K562 treated with DMSO at 1 percent for 48 hours (cell line): Measurements from ENCODE around the gene HUNK. TPM values are rescaled to one million over a fixed set of nuclear protein-coding genes. Genes with fewer than 3 reads are reported as not detected.

Source experiments
- total RNA-seq: library from RNA; unstranded; fragments of 300-600 nt; gene quantifications from 2 replicates; pipeline ENCODE4 v1.2.3, GENCODE V29; 2022; ENCODE audit warnings: low replicate concordance; ENCODE audit errors: extremely low read depth

HUNK gene
- total RNA-seq: not detected in 2 replicates

GRCh38 chr21:31872452-31873274 lies at the start of gene HUNK:
TSS of gene HUNK (plus strand) at chr21:31873020. CDS start at chr21:31873675, 655 bp downstream.

Other genes starting within 250 kb of the HUNK start
- not detected in 2 replicates for gene SOD1, start 213.3 kb upstream of the HUNK start, total RNA-seq
- gene SCAF4, start 140.9 kb upstream of the HUNK start, total RNA-seq: not detected in 2 replicates